ENCODE results near the gene SLC29A4.

DNA sequence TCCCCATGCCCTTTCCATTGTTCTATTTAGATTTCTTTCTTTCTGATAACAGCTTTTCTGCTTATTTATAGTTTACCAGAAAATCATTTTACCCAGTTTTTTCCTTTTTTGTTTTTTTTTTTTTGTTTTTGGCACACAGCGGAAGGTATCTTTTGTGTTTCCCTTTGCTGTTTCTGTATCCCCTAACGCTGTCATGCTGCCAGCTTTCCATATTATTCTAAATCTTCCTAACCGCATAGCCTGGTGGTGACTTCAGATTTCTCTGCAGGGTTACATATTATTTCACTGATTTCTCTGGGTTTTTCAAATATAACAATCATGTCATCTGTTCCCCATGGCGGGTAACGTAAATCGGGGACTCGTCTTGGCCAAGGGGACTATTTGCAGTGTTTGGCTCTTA lies 4.0 kb upstream of the SLC29A4 start:
- TF ChIP-seq, protein P1, sequence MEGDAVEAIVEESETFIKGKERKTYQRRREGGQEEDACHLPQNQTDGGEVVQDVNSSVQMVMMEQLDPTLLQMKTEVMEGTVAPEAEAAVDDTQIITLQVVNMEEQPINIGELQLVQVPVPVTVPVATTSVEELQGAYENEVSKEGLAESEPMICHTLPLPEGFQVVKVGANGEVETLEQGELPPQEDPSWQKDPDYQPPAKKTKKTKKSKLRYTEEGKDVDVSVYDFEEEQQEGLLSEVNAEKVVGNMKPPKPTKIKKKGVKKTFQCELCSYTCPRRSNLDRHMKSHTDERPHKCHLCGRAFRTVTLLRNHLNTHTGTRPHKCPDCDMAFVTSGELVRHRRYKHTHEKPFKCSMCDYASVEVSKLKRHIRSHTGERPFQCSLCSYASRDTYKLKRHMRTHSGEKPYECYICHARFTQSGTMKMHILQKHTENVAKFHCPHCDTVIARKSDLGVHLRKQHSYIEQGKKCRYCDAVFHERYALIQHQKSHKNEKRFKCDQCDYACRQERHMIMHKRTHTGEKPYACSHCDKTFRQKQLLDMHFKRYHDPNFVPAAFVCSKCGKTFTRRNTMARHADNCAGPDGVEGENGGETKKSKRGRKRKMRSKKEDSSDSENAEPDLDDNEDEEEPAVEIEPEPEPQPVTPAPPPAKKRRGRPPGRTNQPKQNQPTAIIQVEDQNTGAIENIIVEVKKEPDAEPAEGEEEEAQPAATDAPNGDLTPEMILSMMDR (conservative IDR thresholded peaks at IDR 0.05; ENCODE audit: low read depth, low read length) = no peak
- TF ChIP-seq EZH2 (IDR thresholded peaks at IDR 0.05; ENCODE audit: low read length, unreplicated experiment) = no peak

All from PC-3 (cell line).